ENCODE measurements around the gene TP73.

The TP73 gene

GRCh38 chr1:3636080-3636479 lies 16.2 kb upstream of the TP73 start:
- DNase-seq = no peak

GRCh38 chr1:3636531-3636930 lies 15.8 kb upstream of the TP73 start:
- DNase-seq = no peak

GRCh38 chr1:3638027-3638426 lies 14.3 kb upstream of the TP73 start:
- no peak for DNase-seq

GRCh38 chr1:3638676-3639075 lies 13.6 kb upstream of the TP73 start:
- no peak for DNase-seq

- no peak for DNase-seq
Observed at GRCh38 chr1:3639397-3639911, 12.9 kb upstream of the TP73 start.

GRCh38 chr1:3640121-3640837 lies 12.0 kb upstream of the TP73 start:
- no peak for DNase-seq

GRCh38 chr1:3641046-3641760 lies 11.1 kb upstream of the TP73 start:
- no peak for DNase-seq

- no peak for DNase-seq
Observed at GRCh38 chr1:3641816-3642215, 10.5 kb upstream of the TP73 start.

- DNase-seq = no peak
Observed at GRCh38 chr1:3642919-3643675, 9.2 kb upstream of the TP73 start.

- DNase-seq = no peak
Observed at GRCh38 chr1:3644273-3644672, 8.0 kb upstream of the TP73 start.

- DNase-seq = no peak
Observed at GRCh38 chr1:3645247-3645646, 7.1 kb upstream of the TP73 start.

- no peak for DNase-seq
Observed at GRCh38 chr1:3645666-3646355, 6.5 kb upstream of the TP73 start.

GRCh38 chr1:3646596-3646995 lies 5.7 kb upstream of the TP73 start:
- no peak for DNase-seq

GRCh38 chr1:3649342-3650247 lies 2.7 kb upstream of the TP73 start, which contains the start of gene WRAP73:
WRAP73 (minus strand) TSS chr1:3650103; CDS start chr1:3649999, 104 bp downstream.
- peak; percentile 96 for DNase-seq

- no peak for DNase-seq
Observed at GRCh38 chr1:3650248-3651025, 1.9 kb upstream of the TP73 start.

- no peak for DNase-seq
Observed at GRCh38 chr1:3651026-3651929, 1.0 kb upstream of the TP73 start.

- DNase-seq = no peak
Observed at GRCh38 chr1:3652548-3653285, 401 bp downstream of the TP73 start.

GRCh38 chr1:3653286-3653618 lies 936 bp downstream of the TP73 start:
- DNase-seq = no peak

Data from hematopoietic multipotent progenitor cell treated with erythropoietin and hydrocortisone succinate and interleukin-3 and kit ligand, for 6 days (in vitro differentiated cells).